Activated naive CD8-positive, alpha-beta T cell treated with anti-CD3 and anti-CD28 coated beads for 36 hours (primary cell): Measurements from ENCODE around the gene TRIM16. TPM values are rescaled to one million over a fixed set of nuclear protein-coding genes. Genes with fewer than 3 reads are reported as not detected.
A peak's percentile ranks its signal among the peaks of the same experiment; 100 is the strongest.
"Not testable (repeated sequence)": the region's sequence is repeated elsewhere in the genome, so short reads cannot be mapped to it uniquely, and the experiment has no call there.

ENCODE experiments used
- DNase-seq: peaks from one replicate; pipeline ENCODE4 v3.0.0; 2021
- H3K27ac Mint-ChIP-seq: one replicate; pipeline ENCODE4 v1.8.0; 2022; ENCODE audit warnings: mild to moderate bottlenecking, moderate library complexity, mixed read lengths
- H3K27me3 Mint-ChIP-seq: one replicate; pipeline ENCODE4 v1.8.0; 2022; ENCODE audit warnings: mild to moderate bottlenecking, mixed read lengths
- H3K36me3 Mint-ChIP-seq: one replicate; pipeline ENCODE4 v1.8.0; 2021; ENCODE audit warnings: mild to moderate bottlenecking, mixed read lengths
- H3K4me1 Mint-ChIP-seq: one replicate; pipeline ENCODE4 v1.8.0; 2021; ENCODE audit warnings: mixed read lengths
- H3K4me3 Mint-ChIP-seq: one replicate; pipeline ENCODE4 v1.8.0; 2022; ENCODE audit warnings: mild to moderate bottlenecking, moderate library complexity, mixed read lengths
- H3K9me3 Mint-ChIP-seq: one replicate; pipeline ENCODE4 v1.8.0; 2022; ENCODE audit warnings: mixed read lengths
- total RNA-seq, 2 experiments: library from RNA; stranded (reverse); gene quantifications; one replicate each; pipeline ENCODE4 v1.2.3, GENCODE V29; 2021

The TRIM16 gene
- total RNA-seq, 2 experiments from 2014 or later: 10.1 to 10.9 TPM

- H3K27me3 Mint-ChIP-seq: peaks cover 34% of the 10 kb centered on the region
- not testable (repeated sequence) for H3K36me3 Mint-ChIP-seq, H3K27ac Mint-ChIP-seq, DNase-seq, H3K4me3 Mint-ChIP-seq, H3K9me3 Mint-ChIP-seq
- H3K4me1 Mint-ChIP-seq: peaks cover 24% of the 10 kb centered on the region
Observed at GRCh38 chr17:15591986-15592385, 92.1 kb downstream of the TRIM16 start.

GRCh38 chr17:15590844-15591243 lies 93.3 kb downstream of the TRIM16 start:
- DNase-seq, H3K9me3 Mint-ChIP-seq, H3K27ac Mint-ChIP-seq, H3K36me3 Mint-ChIP-seq, H3K4me3 Mint-ChIP-seq: not testable (repeated sequence)
- peaks cover 42% of the 10 kb centered on the region for H3K27me3 Mint-ChIP-seq
- H3K4me1 Mint-ChIP-seq: peaks cover 24% of the 10 kb centered on the region

GRCh38 chr17:15589544-15590536 lies 94.3 kb downstream of the TRIM16 start:
- peaks cover 24% of the 10 kb centered on the region for H3K4me1 Mint-ChIP-seq
- H3K9me3 Mint-ChIP-seq, H3K36me3 Mint-ChIP-seq: not testable (repeated sequence)
- peak overlapping the region; percentile 68 for H3K27ac Mint-ChIP-seq
- DNase-seq: peak; percentile 58
- peaks cover 42% of the 10 kb centered on the region for H3K27me3 Mint-ChIP-seq
- H3K4me3 Mint-ChIP-seq: peak overlapping the region; percentile 59

- Mint-ChIP-seq H3K27me3 (peaks cover 29% of the 10 kb centered on the region), H3K4me1 (peaks cover 24% of the 10 kb centered on the region)
- not testable (repeated sequence) for H3K9me3 Mint-ChIP-seq, DNase-seq, H3K36me3 Mint-ChIP-seq, H3K4me3 Mint-ChIP-seq, H3K27ac Mint-ChIP-seq
Observed at GRCh38 chr17:15588017-15588416, 96.1 kb downstream of the TRIM16 start.

GRCh38 chr17:15583313-15583712 lies 100.8 kb downstream of the TRIM16 start:
- not testable (repeated sequence) for H3K4me3 Mint-ChIP-seq, DNase-seq, H3K27ac Mint-ChIP-seq, H3K9me3 Mint-ChIP-seq, H3K4me1 Mint-ChIP-seq, H3K36me3 Mint-ChIP-seq
- peaks cover 21% of the 10 kb centered on the region for H3K27me3 Mint-ChIP-seq

- H3K27ac Mint-ChIP-seq, DNase-seq, H3K4me1 Mint-ChIP-seq, H3K36me3 Mint-ChIP-seq, H3K4me3 Mint-ChIP-seq, H3K9me3 Mint-ChIP-seq, H3K27me3 Mint-ChIP-seq: not testable (repeated sequence)
Observed at GRCh38 chr17:15581462-15581861, 102.6 kb downstream of the TRIM16 start.

Other genes starting within 250 kb of the TRIM16 start
- gene CDRT4, start 216.7 kb downstream of the TRIM16 start, total RNA-seq: 1 to 10 TPM; 1.9 to 3.2 TPM
- gene TVP23C, start 120.8 kb downstream of the TRIM16 start, total RNA-seq: 10 to 100 TPM in 1 of 2 experiments, 1 to 10 TPM in 1; 9.2 to 10.2 TPM
- gene FBXW10B, start 64.6 kb downstream of the TRIM16 start, total RNA-seq: under 1 TPM; 0.21 to 0.82 TPM
- gene ZNF286A, start 15.4 kb upstream of the TRIM16 start, total RNA-seq: 10 to 100 TPM; 37.1 to 40.4 TPM
- under 1 TPM; 0.16 to 0.45 TPM for gene TBC1D26, start 48.0 kb upstream of the TRIM16 start, total RNA-seq